ENCODE results near the gene PDE7B.

The PDE7B gene

GRCh38 chr6:136157743-136158142 is 306.2 kb downstream of the PDE7B start:
- DNase-seq = no peak

- no peak for DNase-seq
Observed at GRCh38 chr6:136158387-136158821, 306.9 kb downstream of the PDE7B start.

- no peak for DNase-seq
Observed at GRCh38 chr6:136158971-136159370, 307.5 kb downstream of the PDE7B start.

- no peak for DNase-seq
Observed at GRCh38 chr6:136160250-136160649, 308.7 kb downstream of the PDE7B start.

- DNase-seq = no peak
Observed at GRCh38 chr6:136161950-136162349, 310.4 kb downstream of the PDE7B start.

GRCh38 chr6:136163260-136163659 is 311.8 kb downstream of the PDE7B start:
- no peak for DNase-seq

- DNase-seq = no peak
Observed at GRCh38 chr6:136166815-136167214, 315.3 kb downstream of the PDE7B start.

GRCh38 chr6:136169394-136170148 is 318.1 kb downstream of the PDE7B start:
- DNase-seq = no peak

GRCh38 chr6:136171231-136171630 is 319.7 kb downstream of the PDE7B start:
- DNase-seq = no peak

- DNase-seq = no peak
Observed at GRCh38 chr6:136173519-136174507, 322.3 kb downstream of the PDE7B start.

GRCh38 chr6:136174510-136174909 is 323.0 kb downstream of the PDE7B start:
- no peak for DNase-seq

GRCh38 chr6:136175873-136176272 is 324.4 kb downstream of the PDE7B start:
- no peak for DNase-seq

GRCh38 chr6:136178749-136179148 is 327.2 kb downstream of the PDE7B start:
- DNase-seq = no peak

GRCh38 chr6:136180704-136181511 is 329.4 kb downstream of the PDE7B start:
- no peak for DNase-seq

GRCh38 chr6:136181512-136181833 is 330.0 kb downstream of the PDE7B start:
- DNase-seq = no peak

- no peak for DNase-seq
Observed at GRCh38 chr6:136181861-136182260, 330.4 kb downstream of the PDE7B start.

GRCh38 chr6:136184738-136185137 is 333.2 kb downstream of the PDE7B start:
- no peak for DNase-seq

GRCh38 chr6:136186363-136186762 is 334.9 kb downstream of the PDE7B start:
- no peak for DNase-seq

GRCh38 chr6:136188486-136188885 is 337.0 kb downstream of the PDE7B start:
- no peak for DNase-seq

- no peak for DNase-seq
Observed at GRCh38 chr6:136189104-136189503, 337.6 kb downstream of the PDE7B start.

GRCh38 chr6:136191606-136192312 is 340.3 kb downstream of the PDE7B start:
- DNase-seq = no peak

- DNase-seq = no peak
Observed at GRCh38 chr6:136192902-136193301, 341.4 kb downstream of the PDE7B start.

All from midbrain (tissue), 1 donor.